Measurements from ENCODE around the gene TRIM46. TPM values are rescaled to one million over a fixed set of nuclear protein-coding genes. Genes with fewer than 3 reads are reported as not detected.

The TRIM46 gene
- total and polyA plus RNA-seq, 2 of the 13 experiments (the other 11 are each of a cell fraction or from before 2014, with no cell fraction given) = 0.04 to 0.09 TPM

- no peak overlapping the region for H3K27ac ChIP-seq (ENCODE audit: extremely low read length, insufficient read depth, low read length)
- no peak for TF ChIP-seq ATF7-NPFF (CRISPR knock-in tag; IDR thresholded peaks at IDR 0.05; ENCODE audit: low read depth)
- TF ChIP-seq HCFC1 (IDR thresholded peaks at IDR 0.05; ENCODE audit: low read depth, low read length) = no peak
- no peak for TF ChIP-seq TCF7L2 (IDR thresholded peaks at IDR 0.05; ENCODE audit: low read depth, low read length)
- no peak for TF ChIP-seq ZBTB3 (CRISPR knock-in tag; IDR thresholded peaks at IDR 0.05; ENCODE audit: borderline replicate concordance, low read depth)
- TF ChIP-seq ZNF652 (CRISPR knock-in tag; IDR thresholded peaks at IDR 0.05; ENCODE audit: borderline replicate concordance, low read depth) = no peak
- TF ChIP-seq TAF15 (IDR thresholded peaks at IDR 0.05; ENCODE audit: low read depth, low read length, poor library complexity, severe bottlenecking) = no peak
- no peak for TF ChIP-seq GABPA (IDR thresholded peaks at IDR 0.05; ENCODE audit: low read depth, low read length)
- TF ChIP-seq GABPA (CRISPR knock-in tag; IDR thresholded peaks at IDR 0.05; ENCODE audit: low read depth) = no peak
- TF ChIP-seq ZNF512B (CRISPR knock-in tag; IDR thresholded peaks at IDR 0.05; ENCODE audit: borderline replicate concordance) = no peak
- TF ChIP-seq GFI1 (CRISPR knock-in tag; IDR thresholded peaks at IDR 0.05; ENCODE audit: borderline replicate concordance) = no peak
- no peak for TF ChIP-seq NR3C1 (CRISPR knock-in tag; IDR thresholded peaks at IDR 0.05)
- TF ChIP-seq CHCHD3 (CRISPR knock-in tag; IDR thresholded peaks at IDR 0.05) = no peak
- no peak for TF ChIP-seq HMGXB3 (CRISPR knock-in tag; IDR thresholded peaks at IDR 0.05; ENCODE audit: borderline replicate concordance)
Observed at GRCh38 chr1:155192346-155193274, 19.0 kb downstream of the TRIM46 start.

More at GRCh38 chr1:155192346-155193274, 19.0 kb downstream of the TRIM46 start:
- Histone ChIP-seq H3K79me2 (ENCODE audit: insufficient read depth, low read length) (no peaks in the 10 kb centered on the region), H3K4me3 (replicated peaks in 1 of 3; ENCODE audit: insufficient read depth in 1 of 3, low read depth in 2 of 3, low read length in 3 of 3) (peak overlapping the region in 2 of 3 experiments; percentile 32 to 72; a peak in 5 of 6 replicates), H4K20me1 (ENCODE audit: insufficient read depth, low read length) (no peaks in the 10 kb centered on the region), H3K36me3 (replicated peaks in 1 of 2; ENCODE audit: control insufficient read depth in 1 of 2, insufficient read depth in 2 of 2, low read length in 2 of 2) (no peaks in the 10 kb centered on the region), H2AFZ (ENCODE audit: low read length) (no peak overlapping the region), H3K27me3 (ENCODE audit: control insufficient read depth in 1 of 2, insufficient read depth in 2 of 2, low read length in 2 of 2) (peaks cover 2 to 49% of the 10 kb centered on the region in 2 experiments; a peak in 4 of 5 replicates), H3K4me2 (ENCODE audit: low read depth, low read length) (peak overlapping the region; percentile 98), H3K9me3 (ENCODE audit: low read length) (no peaks in the 10 kb centered on the region), H3K9ac (ENCODE audit: insufficient read depth, low read depth, low read length) (no peak overlapping the region), H3K4me1 (ENCODE audit: insufficient read depth, low read length) (peaks cover 25% of the 10 kb centered on the region)
- ATAC-seq (no peak), DNase-seq (ENCODE audit: low spot score) (no peak), FAIRE-seq (no peak)
- no TSS peak for BruUV-seq (replicated peaks)
- intact Hi-C loops (cut with micrococcal nuclease; ENCODE audit: unreplicated experiment) (no loop called here), in situ Hi-C loops (cut with HindIII; ENCODE audit: extremely low pct_ligation_motif_present, low pct_unique_long_range_greater_than_20kb) (no loop called here)
- ChIA-PET CTCF (ENCODE audit: low intra/inter-chr PET ratio, low total read pairs) (interaction anchor here (0.9 to 1.5 kb wide), 4 partner anchors 14 to 16 kb away, joined by 3 to 12 read pairs (median 4); no protein-coding TSS in a partner anchor), POLR2A (interaction anchor here (0.9 to 2.9 kb wide), 7 partner anchors 14 to 70 kb away, joined by 3 to 19 read pairs (median 5); partner anchors contain the start of genes KRTCAP2, MTX1, SCAMP3 and THBS3)
- WGBS (ENCODE audit: low lambda C conversion rate) = 34% methylated on average over 18 of the region's 20 CpGs
